Neural crest cell (in vitro differentiated cells): ENCODE data around the gene ATF2. TPM values are rescaled to one million over a fixed set of nuclear protein-coding genes. Genes with fewer than 3 reads are reported as not detected.
"Not testable (repeated sequence)": the region's sequence is repeated elsewhere in the genome, so short reads cannot be mapped to it uniquely, and the experiment has no call there.

Experiments used
- DNase-seq: peaks from one replicate; pipeline ENCODE4 v3.0.0; 2021; ENCODE audit warnings: low read depth, mixed read lengths, low spot score
- H3K27ac Mint-ChIP-seq: one replicate; pipeline ENCODE4 v1.8.0; 2021; ENCODE audit warnings: mild to moderate bottlenecking, mixed read lengths; ENCODE audit not compliant: unreplicated experiment
- H3K27me3 Mint-ChIP-seq: 2 replicates; pipeline ENCODE4 v1.8.0; 2021; ENCODE audit warnings: low read depth, mild to moderate bottlenecking, mixed read lengths
- H3K36me3 Mint-ChIP-seq: 2 replicates; pipeline ENCODE4 v1.8.0; 2021; ENCODE audit warnings: low read depth, mild to moderate bottlenecking, mixed read lengths
- H3K4me1 Mint-ChIP-seq: 2 replicates; pipeline ENCODE4 v1.8.0; 2021; ENCODE audit warnings: mixed read lengths
- H3K4me3 Mint-ChIP-seq: one replicate; pipeline ENCODE4 v1.8.0; 2021; ENCODE audit warnings: mild to moderate bottlenecking, mixed read lengths
- H3K9me3 Mint-ChIP-seq: 2 replicates; pipeline ENCODE4 v1.8.0; 2021; ENCODE audit warnings: mixed read lengths
- total RNA-seq: library from RNA; stranded (reverse); gene quantifications from 2 replicates; pipeline ENCODE4 v1.2.1, GENCODE V29; 2021
- TF ChIP-seq, protein P1 (sequence below): fragments of 200-600 bp; sonication (generic); conservative IDR thresholded peaks from 2 replicates; pipeline ENCODE4 v1.5.0; 2021; ENCODE audit warnings: antibody characterized with exemption, mild to moderate bottlenecking

ATF2 gene
- total RNA-seq, 1 donor from 2014 or later = 78.8 TPM

DNA sequence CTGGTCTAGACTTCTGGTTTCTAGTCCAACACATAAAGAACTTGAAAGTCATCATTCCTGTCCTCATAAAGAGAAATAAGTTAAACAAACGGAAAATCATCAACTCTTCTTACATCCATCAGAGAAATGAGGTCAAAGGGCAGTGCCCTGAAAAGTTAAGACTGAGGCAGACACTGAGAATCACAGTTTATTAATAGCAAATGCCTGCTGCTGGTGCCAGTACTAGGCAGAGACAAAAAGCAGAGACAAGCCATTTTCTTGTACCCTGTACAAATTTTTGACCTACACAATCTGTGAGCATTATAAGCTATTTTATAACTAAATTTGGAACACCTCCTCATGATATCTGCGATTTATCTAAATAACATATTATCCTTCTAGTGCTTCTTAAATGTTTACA lies 36.8 kb downstream of the ATF2 start:
- Mint-ChIP-seq H3K36me3 (peaks cover 36% of the 10 kb centered on the region), H3K9me3 (peaks cover 2% of the 10 kb centered on the region), H3K27ac (no peak overlapping the region), H3K27me3 (no peaks in the 10 kb centered on the region), H3K4me3 (no peak overlapping the region), H3K4me1 (peaks cover 4% of the 10 kb centered on the region)
- DNase-seq = no peak
- TF ChIP-seq, protein P1, sequence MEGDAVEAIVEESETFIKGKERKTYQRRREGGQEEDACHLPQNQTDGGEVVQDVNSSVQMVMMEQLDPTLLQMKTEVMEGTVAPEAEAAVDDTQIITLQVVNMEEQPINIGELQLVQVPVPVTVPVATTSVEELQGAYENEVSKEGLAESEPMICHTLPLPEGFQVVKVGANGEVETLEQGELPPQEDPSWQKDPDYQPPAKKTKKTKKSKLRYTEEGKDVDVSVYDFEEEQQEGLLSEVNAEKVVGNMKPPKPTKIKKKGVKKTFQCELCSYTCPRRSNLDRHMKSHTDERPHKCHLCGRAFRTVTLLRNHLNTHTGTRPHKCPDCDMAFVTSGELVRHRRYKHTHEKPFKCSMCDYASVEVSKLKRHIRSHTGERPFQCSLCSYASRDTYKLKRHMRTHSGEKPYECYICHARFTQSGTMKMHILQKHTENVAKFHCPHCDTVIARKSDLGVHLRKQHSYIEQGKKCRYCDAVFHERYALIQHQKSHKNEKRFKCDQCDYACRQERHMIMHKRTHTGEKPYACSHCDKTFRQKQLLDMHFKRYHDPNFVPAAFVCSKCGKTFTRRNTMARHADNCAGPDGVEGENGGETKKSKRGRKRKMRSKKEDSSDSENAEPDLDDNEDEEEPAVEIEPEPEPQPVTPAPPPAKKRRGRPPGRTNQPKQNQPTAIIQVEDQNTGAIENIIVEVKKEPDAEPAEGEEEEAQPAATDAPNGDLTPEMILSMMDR = no peak

GRCh38 chr2:175126661-175127060 lies 41.3 kb downstream of the ATF2 start:
- Mint-ChIP-seq H3K27ac (no peak overlapping the region), H3K27me3 (no peaks in the 10 kb centered on the region), H3K4me1 (peaks cover 4% of the 10 kb centered on the region), H3K36me3 (peaks cover 27% of the 10 kb centered on the region), H3K4me3 (no peak overlapping the region), H3K9me3 (peaks cover 2% of the 10 kb centered on the region)
- TF ChIP-seq, protein P1 = no peak
- DNase-seq = no peak

- Mint-ChIP-seq H3K4me1 (no peaks in the 10 kb centered on the region), H3K27me3 (no peaks in the 10 kb centered on the region), H3K9me3 (no peaks in the 10 kb centered on the region), H3K4me3 (no peak overlapping the region), H3K36me3 (peaks cover 10% of the 10 kb centered on the region), H3K27ac (no peak overlapping the region)
- no peak for DNase-seq
- TF ChIP-seq, protein P1 = no peak
Measured at GRCh38 chr2:175123254-175123653, 44.7 kb downstream of the ATF2 start.

GRCh38 chr2:175111200-175111657 lies 56.8 kb downstream of the ATF2 start:
- TF ChIP-seq, protein P1 = peak; percentile 79
- peaks cover 34% of the 10 kb centered on the region for H3K36me3 Mint-ChIP-seq
- no peak overlapping the region for H3K27ac Mint-ChIP-seq
- H3K4me3 Mint-ChIP-seq = no peak overlapping the region
- no peak for DNase-seq
- H3K27me3 Mint-ChIP-seq = no peaks in the 10 kb centered on the region
- no peaks in the 10 kb centered on the region for H3K9me3 Mint-ChIP-seq
- H3K4me1 Mint-ChIP-seq = no peaks in the 10 kb centered on the region

DNA sequence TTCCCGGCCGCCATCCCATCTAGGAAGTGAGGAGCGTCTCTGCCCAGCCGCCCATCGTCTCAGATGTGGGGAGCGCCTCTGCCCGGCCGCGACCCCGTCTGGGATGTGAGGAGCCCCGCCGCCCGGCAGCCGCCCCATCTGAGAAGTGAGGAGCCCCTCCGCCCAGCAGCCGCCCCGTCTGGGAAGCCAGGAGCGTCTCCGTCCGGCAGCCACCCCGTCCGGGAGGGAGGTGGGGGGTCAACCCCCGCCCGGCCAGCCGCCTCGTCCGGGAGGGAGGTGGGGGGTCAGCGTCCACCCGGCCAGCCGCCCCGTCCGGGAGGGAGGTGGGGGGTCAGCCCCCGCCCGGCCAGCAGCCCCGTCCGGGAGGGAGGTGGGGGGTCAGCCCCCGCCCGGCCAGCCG lies 59.9 kb downstream of the ATF2 start:
- H3K36me3 Mint-ChIP-seq = peaks cover 34% of the 10 kb centered on the region
- DNase-seq, H3K27ac Mint-ChIP-seq, H3K4me1 Mint-ChIP-seq, H3K27me3 Mint-ChIP-seq, H3K4me3 Mint-ChIP-seq, H3K9me3 Mint-ChIP-seq: not testable (repeated sequence)

- no peak for DNase-seq
- H3K4me1 Mint-ChIP-seq = no peaks in the 10 kb centered on the region
- no peaks in the 10 kb centered on the region for H3K9me3 Mint-ChIP-seq
- TF ChIP-seq, protein P1 = no peak
- no peaks in the 10 kb centered on the region for H3K27me3 Mint-ChIP-seq
- H3K27ac Mint-ChIP-seq = no peak overlapping the region
- no peak overlapping the region for H3K4me3 Mint-ChIP-seq
- peaks cover 37% of the 10 kb centered on the region for H3K36me3 Mint-ChIP-seq
Measured at GRCh38 chr2:175107146-175107545, 60.9 kb downstream of the ATF2 start.
